ENCODE measurements around the gene C1orf74. TPM values are rescaled to one million over a fixed set of nuclear protein-coding genes. Genes with fewer than 3 reads are reported as not detected.
A peak's percentile ranks its signal among the peaks of the same experiment; 100 is the strongest.

Gene C1orf74
- 0.27 TPM for total RNA-seq
- under 1 TPM; 0.07 to 0.56 (median 0.30) TPM for polyA plus RNA-seq

- H3K9me3 ChIP-seq (ENCODE audit: control insufficient read depth in 2 of 2, low read length in 2 of 2): no peaks in the 10 kb centered on the region
- ATAC-seq (ENCODE audit: low read depth in 2 of 2): peak; percentile 98 to 99
- Mint-ChIP-seq H3K36me3 (peaks cover 12% of the 10 kb centered on the region), H3K9me3 (no peaks in the 10 kb centered on the region), H3K27me3 (peaks cover 21% of the 10 kb centered on the region), H3K4me1 (peaks cover 12 to 42% (median 19%) of the 10 kb centered on the region in 4 donors), H3K4me3 (peak within 1 kb of the TSS; percentile 88 to 98 (median 95)), H3K27ac (peak within 1 kb of the TSS; percentile 94 to 99 (median 98))
- H3K27me3 ChIP-seq (ENCODE audit: control insufficient read depth, insufficient read depth, low read length): peaks cover 2% of the 10 kb centered on the region
- H3K4me3 ChIP-seq (ENCODE audit: low read depth, low read length): peak within 1 kb of the TSS; percentile 83
- H3K27ac ChIP-seq (ENCODE audit: insufficient read depth, low read length, poor library complexity, severe bottlenecking): peak within 1 kb of the TSS; percentile 90
- H3K4me1 ChIP-seq (ENCODE audit: control insufficient read depth, insufficient read depth, low read length, poor library complexity, severe bottlenecking): peaks cover 19% of the 10 kb centered on the region
- peaks cover 27% of the 10 kb centered on the region for H3K36me3 ChIP-seq (ENCODE audit: control insufficient read depth, insufficient read depth, low read length)
- peak; percentile 98 to 99 (median 99) for DNase-seq
Measured at GRCh38 chr1:209784265-209785169, at the start of gene C1orf74. Gene C1orf74 (minus strand): TSS chr1:209784559. CDS start chr1:209783634, 925 bp downstream.

GRCh38 chr1:209831615-209832014, 47.3 kb upstream of the C1orf74 start:
- no peaks in the 10 kb centered on the region for H3K9me3 Mint-ChIP-seq
- H3K27ac Mint-ChIP-seq: no peak overlapping the region
- H3K36me3 Mint-ChIP-seq: peaks cover 49% of the 10 kb centered on the region
- peak overlapping the region in 1 of 4 donors; percentile 54 for H3K4me3 Mint-ChIP-seq
- H3K27me3 ChIP-seq (ENCODE audit: control insufficient read depth, insufficient read depth, low read length): no peaks in the 10 kb centered on the region
- peaks cover 59% of the 10 kb centered on the region for H3K36me3 ChIP-seq (ENCODE audit: control insufficient read depth, insufficient read depth, low read length)
- DNase-seq: no peak
- H3K9me3 ChIP-seq (ENCODE audit: control insufficient read depth in 2 of 2, low read length in 2 of 2): no peaks in the 10 kb centered on the region
- H3K27ac ChIP-seq (ENCODE audit: insufficient read depth, low read length, poor library complexity, severe bottlenecking): no peak overlapping the region
- no peak overlapping the region for H3K4me3 ChIP-seq (ENCODE audit: low read depth, low read length)
- peaks cover 33 to 56% (median 50%) of the 10 kb centered on the region in 4 donors for H3K4me1 Mint-ChIP-seq
- peaks cover 6% of the 10 kb centered on the region for H3K27me3 Mint-ChIP-seq
- H3K4me1 ChIP-seq (ENCODE audit: control insufficient read depth, insufficient read depth, low read length, poor library complexity, severe bottlenecking): peaks cover 18% of the 10 kb centered on the region
- no peak for ATAC-seq (ENCODE audit: low read depth in 2 of 2)

GRCh38 chr1:209830722-209831121, 46.4 kb upstream of the C1orf74 start:
- H3K27me3 Mint-ChIP-seq: peaks cover 6% of the 10 kb centered on the region
- no peak overlapping the region for H3K4me3 ChIP-seq (ENCODE audit: low read depth, low read length)
- peaks cover 33 to 55% (median 47%) of the 10 kb centered on the region in 4 donors for H3K4me1 Mint-ChIP-seq
- peaks cover 40% of the 10 kb centered on the region for H3K36me3 Mint-ChIP-seq
- H3K9me3 Mint-ChIP-seq: no peaks in the 10 kb centered on the region
- peaks cover 50% of the 10 kb centered on the region for H3K36me3 ChIP-seq (ENCODE audit: control insufficient read depth, insufficient read depth, low read length)
- H3K27ac ChIP-seq (ENCODE audit: insufficient read depth, low read length, poor library complexity, severe bottlenecking): no peak overlapping the region
- DNase-seq (no peak), ATAC-seq (ENCODE audit: low read depth in 2 of 2) (no peak)
- peak overlapping the region in 2 of 4 donors; percentile 52 to 56 for H3K4me3 Mint-ChIP-seq
- no peaks in the 10 kb centered on the region for H3K9me3 ChIP-seq (ENCODE audit: control insufficient read depth in 2 of 2, low read length in 2 of 2)
- no peak overlapping the region for H3K27ac Mint-ChIP-seq
- H3K27me3 ChIP-seq (ENCODE audit: control insufficient read depth, insufficient read depth, low read length): no peaks in the 10 kb centered on the region
- peaks cover 18% of the 10 kb centered on the region for H3K4me1 ChIP-seq (ENCODE audit: control insufficient read depth, insufficient read depth, low read length, poor library complexity, severe bottlenecking)

- Histone ChIP-seq H3K4me1 (ENCODE audit: control insufficient read depth, insufficient read depth, low read length, poor library complexity, severe bottlenecking) (peaks cover 18% of the 10 kb centered on the region), H3K27me3 (ENCODE audit: control insufficient read depth, insufficient read depth, low read length) (peaks cover 3% of the 10 kb centered on the region), H3K4me3 (ENCODE audit: low read depth, low read length) (peak overlapping the region; percentile 68), H3K27ac (ENCODE audit: insufficient read depth, low read length, poor library complexity, severe bottlenecking) (no peak overlapping the region), H3K9me3 (ENCODE audit: control insufficient read depth in 2 of 2, low read length in 2 of 2) (no peaks in the 10 kb centered on the region), H3K36me3 (ENCODE audit: control insufficient read depth, insufficient read depth, low read length) (peaks cover 40% of the 10 kb centered on the region)
- Mint-ChIP-seq H3K27ac (peak overlapping the region in 2 of 3 donors; percentile 43 to 85), H3K4me1 (peaks cover 33 to 55% (median 40%) of the 10 kb centered on the region in 4 donors), H3K4me3 (peak overlapping the region; percentile 77 to 94 (median 83)), H3K27me3 (peaks cover 14% of the 10 kb centered on the region), H3K36me3 (peaks cover 32% of the 10 kb centered on the region), H3K9me3 (no peaks in the 10 kb centered on the region)
- ATAC-seq (ENCODE audit: low read depth in 2 of 2) (no peak), DNase-seq (no peak)
Measured at GRCh38 chr1:209829716-209830115, 45.4 kb upstream of the C1orf74 start.

GRCh38 chr1:209827384-209828262, 43.3 kb upstream of the C1orf74 start, which contains the start of gene UTP25:
Gene UTP25 (plus strand): TSS chr1:209827972. CDS start chr1:209828064, 92 bp downstream.
- peak; percentile 95 for ATAC-seq (ENCODE audit: low read depth in 2 of 2)
- Histone ChIP-seq H3K27ac (ENCODE audit: insufficient read depth, low read length, poor library complexity, severe bottlenecking) (peak within 1 kb of the TSS; percentile 79), H3K36me3 (ENCODE audit: control insufficient read depth, insufficient read depth, low read length) (peaks cover 19% of the 10 kb centered on the region), H3K9me3 (ENCODE audit: control insufficient read depth in 2 of 2, low read length in 2 of 2) (no peaks in the 10 kb centered on the region), H3K27me3 (ENCODE audit: control insufficient read depth, insufficient read depth, low read length) (peaks cover 7% of the 10 kb centered on the region), H3K4me1 (ENCODE audit: control insufficient read depth, insufficient read depth, low read length, poor library complexity, severe bottlenecking) (peaks cover 18% of the 10 kb centered on the region), H3K4me3 (ENCODE audit: low read depth, low read length) (peak within 1 kb of the TSS; percentile 93)
- DNase-seq: peak; percentile 87 to 98 (median 93)
- H3K4me3 Mint-ChIP-seq: peak within 1 kb of the TSS; percentile 94 to 96 (median 96)
- H3K27ac Mint-ChIP-seq: peak within 1 kb of the TSS; percentile 95 to 97 (median 96)
- peaks cover 30 to 58% (median 40%) of the 10 kb centered on the region in 4 donors for H3K4me1 Mint-ChIP-seq
- H3K27me3 Mint-ChIP-seq: peaks cover 24% of the 10 kb centered on the region
- H3K9me3 Mint-ChIP-seq: no peaks in the 10 kb centered on the region
- peaks cover 15% of the 10 kb centered on the region for H3K36me3 Mint-ChIP-seq

- Histone ChIP-seq H3K27me3 (ENCODE audit: control insufficient read depth, insufficient read depth, low read length) (peaks cover 18% of the 10 kb centered on the region), H3K4me3 (ENCODE audit: low read depth, low read length) (no peak overlapping the region), H3K36me3 (ENCODE audit: control insufficient read depth, insufficient read depth, low read length) (peaks cover 1% of the 10 kb centered on the region), H3K4me1 (ENCODE audit: control insufficient read depth, insufficient read depth, low read length, poor library complexity, severe bottlenecking) (peaks cover 18% of the 10 kb centered on the region), H3K27ac (ENCODE audit: insufficient read depth, low read length, poor library complexity, severe bottlenecking) (no peak overlapping the region), H3K9me3 (ENCODE audit: control insufficient read depth in 2 of 2, low read length in 2 of 2) (no peaks in the 10 kb centered on the region)
- Mint-ChIP-seq H3K36me3 (peaks cover 3% of the 10 kb centered on the region), H3K9me3 (no peaks in the 10 kb centered on the region), H3K27me3 (peaks cover 34% of the 10 kb centered on the region), H3K27ac (peak overlapping the region in 1 of 3 donors; percentile 63), H3K4me1 (peaks cover 29 to 48% (median 34%) of the 10 kb centered on the region in 4 donors), H3K4me3 (peak overlapping the region in 1 of 4 donors; percentile 45)
- DNase-seq: no peak
- ATAC-seq (ENCODE audit: low read depth in 2 of 2): no peak
Measured at GRCh38 chr1:209825591-209826434, 41.5 kb upstream of the C1orf74 start.
